ENCODE results near the gene SULT4A1.

The SULT4A1 gene

DNA sequence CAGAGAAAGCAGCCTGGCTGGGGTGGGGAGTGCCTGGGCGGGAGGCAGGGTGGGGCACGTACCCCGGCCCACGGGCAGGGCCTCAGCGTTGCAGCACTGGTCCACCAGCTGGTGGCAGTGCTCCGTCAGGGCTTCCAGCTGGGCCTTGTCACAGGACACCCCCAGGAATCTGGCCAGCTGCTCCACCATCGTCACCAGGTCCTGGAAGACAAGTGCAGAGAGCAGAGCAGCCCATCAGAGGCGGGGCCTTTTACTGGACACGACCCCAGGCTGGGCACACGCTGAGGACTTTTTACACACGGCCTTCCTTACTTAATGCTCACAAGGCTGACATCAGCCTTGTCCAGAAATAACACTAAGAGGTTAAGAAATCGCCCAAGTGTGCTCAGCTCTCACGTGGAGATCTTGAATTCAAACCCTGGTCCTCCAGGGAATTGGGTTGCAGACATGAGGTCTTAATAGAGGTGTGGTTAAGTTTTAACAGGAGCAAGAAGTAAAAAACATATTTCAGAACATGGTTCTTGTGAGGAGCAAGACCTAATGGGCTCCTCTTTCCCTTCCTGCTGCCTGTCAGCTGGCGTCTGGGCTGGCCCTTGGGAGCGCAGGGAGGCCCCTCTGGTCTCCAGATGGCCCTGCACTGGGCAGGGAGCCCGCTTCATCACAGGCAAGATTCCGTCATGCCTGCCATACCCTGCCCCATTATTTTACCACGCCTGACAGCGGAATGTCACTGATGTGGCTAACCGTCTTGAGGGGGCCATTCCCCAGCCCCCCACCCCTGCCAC is 33.1 kb downstream of the SULT4A1 start:
- no peak for DNase-seq (ENCODE audit: low read depth in 2 of 3, low spot score in 2 of 3)

DNA sequence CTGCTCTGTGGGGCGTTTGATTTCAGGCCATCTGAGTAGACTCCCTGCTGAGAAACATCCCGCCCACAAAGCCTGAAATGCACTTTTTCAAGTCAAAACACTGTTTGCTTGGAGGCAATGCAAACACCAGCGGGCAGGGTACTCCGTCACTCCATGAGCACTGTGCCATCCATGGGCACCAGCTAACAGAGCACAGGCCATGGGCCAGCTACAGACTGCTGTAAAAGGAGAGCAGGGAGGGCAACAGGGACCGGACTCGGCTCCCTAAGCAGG is 33.7 kb downstream of the SULT4A1 start:
- DNase-seq (ENCODE audit: low read depth in 2 of 3, low spot score in 2 of 3) = no peak

DNA sequence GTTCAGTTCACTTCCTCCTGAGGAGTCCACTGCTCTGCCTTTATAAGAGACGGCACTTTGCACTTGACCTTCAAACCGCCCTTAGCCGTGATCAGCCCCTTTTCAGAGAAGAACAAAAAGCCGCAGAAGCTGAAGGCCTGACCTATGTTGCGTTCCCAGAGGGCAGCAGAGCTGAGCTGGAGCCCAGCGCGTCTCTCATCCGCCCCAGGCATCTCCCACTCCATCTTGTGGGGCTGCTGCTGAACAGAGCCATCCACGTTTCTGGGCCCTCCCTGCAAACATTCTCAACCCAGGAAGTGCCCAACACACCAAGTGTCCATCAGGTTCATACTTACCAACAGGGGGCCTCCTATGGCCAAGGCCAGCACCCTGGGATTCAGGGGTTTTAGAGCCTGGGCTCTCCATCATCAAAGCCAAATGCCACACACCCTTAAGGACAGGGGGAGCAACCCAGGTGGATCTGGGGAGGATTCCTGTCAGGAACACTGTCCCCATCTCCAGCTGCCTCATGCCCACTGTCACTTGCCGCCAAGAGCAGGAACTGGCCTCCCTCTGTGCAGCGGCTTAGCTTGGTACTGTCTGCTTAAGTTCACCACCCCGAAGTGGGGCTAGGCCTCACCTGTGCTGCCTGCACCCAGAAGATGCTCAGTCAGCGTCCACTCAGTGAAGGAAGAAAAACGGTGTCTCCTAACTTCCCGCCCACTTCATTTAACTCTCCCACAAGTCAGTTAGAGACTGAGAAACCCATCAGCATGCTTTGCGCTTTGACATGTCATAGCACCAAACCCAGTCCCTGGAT is 34.2 kb downstream of the SULT4A1 start:
- DNase-seq (ENCODE audit: low read depth in 2 of 3, low spot score in 2 of 3) = no peak

DNA sequence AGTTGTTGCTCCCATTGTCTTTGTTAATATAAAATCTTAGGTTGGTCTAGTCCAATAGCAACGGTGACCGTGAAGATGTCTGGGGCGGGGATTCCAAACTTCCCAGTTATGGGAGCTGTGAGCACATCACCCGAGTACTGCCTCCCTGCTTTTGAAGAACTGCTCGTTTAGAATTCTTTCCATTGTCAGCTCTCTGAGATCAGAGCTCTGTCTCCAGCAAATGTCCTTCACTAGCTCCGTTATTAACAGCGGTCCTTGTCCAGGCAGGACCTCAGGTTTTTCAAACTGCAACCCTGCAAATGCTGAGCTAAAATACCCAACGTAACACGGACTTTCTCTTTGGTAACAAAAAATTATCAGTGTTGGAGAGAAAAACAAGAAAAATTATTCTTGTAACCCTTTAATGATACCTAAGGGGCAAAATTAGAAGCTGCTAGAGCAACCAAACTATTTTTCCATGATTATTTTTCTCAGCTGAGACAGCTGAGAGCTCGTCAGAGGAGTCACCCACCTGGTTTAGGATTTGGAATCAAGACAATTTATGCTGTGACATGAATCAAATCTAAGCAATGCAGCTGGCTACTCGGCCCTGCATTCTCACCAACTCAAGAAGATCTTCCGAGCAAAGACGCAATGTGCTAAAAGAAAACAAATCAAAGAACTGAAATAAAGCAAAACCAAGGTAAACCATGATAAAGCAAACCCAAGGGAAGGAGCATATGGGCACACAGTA is 35.1 kb downstream of the SULT4A1 start:
- DNase-seq (ENCODE audit: low read depth in 2 of 3, low spot score in 2 of 3) = no peak

DNA sequence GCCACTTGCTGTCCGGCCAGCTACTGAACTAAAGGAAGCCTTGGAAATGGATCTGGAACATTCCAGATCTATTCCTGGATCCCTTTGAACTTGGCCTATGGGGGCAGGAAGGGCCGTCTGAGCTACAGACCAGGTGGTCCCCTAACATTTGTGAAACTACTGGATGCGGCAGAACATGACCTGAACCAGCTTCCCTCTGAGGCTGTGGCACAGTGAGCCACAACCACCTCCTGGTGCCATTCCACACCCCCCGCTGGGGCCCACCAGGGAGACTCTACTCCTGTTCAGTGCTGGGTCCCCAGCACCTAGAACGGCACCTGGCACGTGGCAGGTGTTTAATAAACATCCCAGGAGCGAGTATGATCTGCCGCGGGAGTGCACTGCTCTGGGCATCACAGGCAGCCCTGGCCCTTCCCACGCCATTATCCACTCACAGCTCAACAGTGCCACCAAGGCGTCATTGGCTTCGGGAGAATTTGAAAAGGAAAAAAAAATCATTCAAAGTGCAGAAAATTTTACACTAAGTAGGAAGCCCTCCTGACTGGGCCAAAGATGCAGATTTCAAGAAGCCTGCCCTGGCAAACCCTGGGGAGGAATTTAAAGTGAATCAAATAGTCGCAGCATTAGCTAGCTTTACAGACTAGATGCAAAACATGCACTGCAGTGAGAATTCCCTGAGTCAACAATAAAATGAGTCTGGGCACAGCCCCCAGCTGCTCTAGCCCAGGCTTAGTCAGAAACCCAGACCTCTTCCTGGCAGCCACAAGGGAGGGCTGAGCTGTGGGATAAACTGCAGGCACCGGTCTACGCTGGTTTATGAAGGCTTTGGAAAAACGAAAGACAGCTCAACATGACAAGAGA is 35.9 kb downstream of the SULT4A1 start:
- DNase-seq (ENCODE audit: low read depth in 2 of 3, low spot score in 2 of 3) = no peak

DNA sequence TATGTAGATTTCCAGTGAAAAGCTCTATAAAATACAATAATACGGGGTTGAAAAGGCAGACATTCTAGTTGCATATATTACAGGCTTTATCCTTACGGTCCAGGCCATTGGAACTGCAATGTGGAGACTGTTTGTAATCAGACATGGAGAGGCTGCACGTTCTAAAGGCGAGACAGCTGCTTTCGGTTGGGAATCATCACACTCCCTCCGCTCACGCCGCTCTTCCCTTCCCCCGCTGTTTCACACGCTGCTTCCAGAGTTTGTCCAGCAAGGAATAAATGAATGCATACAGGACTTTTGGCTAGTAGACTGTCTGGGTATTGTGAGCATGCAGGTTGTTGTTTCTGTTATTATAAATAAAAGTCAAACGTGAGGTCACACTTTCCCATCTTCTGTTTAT is 36.7 kb downstream of the SULT4A1 start:
- DNase-seq (ENCODE audit: low read depth in 2 of 3, low spot score in 2 of 3) = no peak

DNA sequence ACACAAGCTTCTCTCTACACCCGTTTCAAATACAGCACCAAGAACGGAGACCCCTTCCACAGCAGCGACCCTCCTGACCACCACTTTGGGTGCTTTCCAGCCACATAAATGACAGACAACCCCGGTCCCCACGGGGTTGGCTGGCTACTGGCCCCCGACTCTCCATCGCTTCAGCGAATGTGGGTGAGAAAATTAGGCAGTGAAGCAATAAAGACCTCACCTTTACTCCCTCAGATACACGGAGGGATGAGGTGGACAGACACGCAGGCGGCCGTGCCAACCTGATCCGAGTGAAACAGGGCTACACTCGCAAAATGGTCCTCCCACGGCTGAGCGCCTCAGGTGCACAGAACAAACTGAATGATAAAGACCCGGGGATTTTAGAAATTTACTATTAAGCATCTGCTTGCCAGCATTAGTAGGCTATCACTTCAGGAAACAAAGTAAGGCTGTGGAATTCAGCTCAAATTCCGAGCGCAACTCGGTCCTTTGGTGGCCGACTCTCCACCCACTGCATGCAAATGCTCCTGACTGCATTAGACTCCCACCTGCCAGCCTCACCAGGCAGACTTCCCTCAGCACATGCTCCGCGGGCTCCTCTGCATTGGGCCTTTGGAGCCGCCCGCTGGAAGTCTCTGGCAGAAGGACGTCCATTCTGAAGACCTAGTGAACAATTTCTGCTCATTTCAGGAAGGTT is 37.4 kb downstream of the SULT4A1 start:
- no peak for DNase-seq (ENCODE audit: low read depth in 2 of 3, low spot score in 2 of 3)

DNA sequence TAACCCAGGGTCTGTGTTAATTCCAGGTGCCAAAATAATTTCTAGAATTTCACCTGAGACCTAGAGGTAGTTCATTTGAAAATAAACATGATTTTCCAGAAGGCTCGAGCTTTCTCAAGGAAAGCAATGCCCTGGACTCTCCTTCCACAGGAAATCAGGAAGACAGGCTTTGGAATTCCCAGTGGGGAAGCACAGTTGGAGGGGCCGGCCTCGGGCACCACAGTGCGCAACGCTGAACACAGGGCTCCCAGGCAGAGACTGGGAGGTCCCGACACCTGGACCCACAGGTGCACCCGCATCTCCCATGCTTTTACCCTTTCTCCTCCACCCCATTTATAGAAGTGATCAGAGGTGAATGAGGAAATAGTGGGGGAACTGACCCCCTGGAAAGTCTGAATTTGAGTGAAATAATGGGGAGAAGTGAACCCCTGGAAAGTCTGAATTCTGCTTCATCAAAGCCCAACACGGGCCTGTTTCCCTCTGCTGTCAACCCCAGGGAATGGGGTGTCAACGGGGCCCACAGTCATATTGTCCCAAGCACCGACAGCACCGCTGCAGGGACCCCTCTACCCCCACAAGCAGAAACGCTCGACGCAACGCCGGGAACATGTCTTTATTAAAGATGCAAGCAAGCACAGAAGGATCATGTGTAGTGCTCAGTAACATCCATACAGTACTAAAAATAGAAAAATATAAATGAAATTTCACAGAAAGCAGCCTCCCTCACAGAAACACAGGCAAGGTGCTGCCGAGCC is 38.2 kb downstream of the SULT4A1 start:
- DNase-seq (ENCODE audit: low read depth in 2 of 3, low spot score in 2 of 3) = no peak

DNA sequence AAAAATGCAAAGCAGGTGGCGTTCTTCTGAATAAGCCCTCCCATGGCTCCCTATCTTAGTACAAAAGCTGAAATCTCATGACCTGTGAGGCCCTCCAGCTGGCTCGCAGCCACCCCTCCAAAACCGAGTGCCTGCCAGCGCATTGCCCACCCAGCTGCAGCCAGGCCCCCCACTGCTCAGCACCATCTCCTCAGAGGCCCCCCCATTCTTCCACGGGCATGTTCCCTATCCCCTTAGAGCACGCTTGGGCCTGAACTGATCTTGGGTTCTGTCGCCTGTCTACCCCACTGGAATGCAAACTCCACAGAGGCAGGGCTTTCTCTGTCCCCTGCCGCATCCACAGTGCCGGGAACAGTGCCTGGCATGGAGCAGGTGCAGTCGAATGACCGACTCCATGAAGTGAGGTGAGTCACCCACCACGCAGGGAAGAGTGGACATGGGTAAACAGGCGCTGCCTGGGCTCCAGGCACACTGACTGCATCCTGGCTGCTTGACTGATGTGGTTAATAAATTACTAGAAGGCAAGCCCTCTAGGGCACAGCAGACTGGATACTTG is 38.9 kb downstream of the SULT4A1 start:
- no peak for DNase-seq (ENCODE audit: low read depth in 2 of 3, low spot score in 2 of 3)

DNA sequence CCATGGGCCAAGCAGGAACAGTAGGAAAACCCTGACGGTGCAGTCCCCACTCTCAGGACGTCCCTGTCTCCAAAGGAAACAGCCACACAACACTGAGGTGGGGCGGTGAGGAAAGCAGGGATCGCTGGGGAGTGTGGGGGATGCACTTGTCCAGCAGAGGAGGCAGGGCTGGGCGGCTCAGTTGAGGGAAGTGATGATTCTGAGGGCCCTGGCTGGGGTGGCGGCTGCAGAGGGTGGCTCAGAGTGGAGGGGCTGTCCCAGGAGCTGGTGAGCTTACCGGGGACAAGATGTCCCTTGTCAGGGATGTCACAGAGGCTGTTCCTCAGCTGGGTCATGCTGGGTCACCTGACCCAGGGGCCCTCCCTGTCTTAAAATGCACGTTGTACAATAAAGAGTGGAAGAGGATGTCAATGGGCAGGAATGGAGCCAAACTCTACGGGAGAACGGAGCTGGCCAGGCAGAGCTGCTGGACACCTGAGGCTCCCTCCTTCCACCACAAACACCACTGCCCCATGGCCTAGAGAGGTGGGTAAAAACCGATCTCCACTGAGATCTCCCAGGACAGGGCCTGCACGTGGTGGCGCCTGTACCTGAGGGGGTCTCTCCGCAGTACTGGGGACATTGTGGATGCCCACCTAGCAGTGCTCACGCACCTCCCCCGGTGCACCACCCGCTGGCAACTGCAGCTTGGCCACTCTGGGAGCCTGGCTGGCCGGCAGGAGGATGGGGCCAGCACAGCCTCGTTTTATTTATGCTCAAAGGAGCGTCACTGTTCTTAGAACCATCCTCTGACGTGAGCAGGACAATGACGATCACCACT is 40.5 kb downstream of the SULT4A1 start:
- no peak for DNase-seq (ENCODE audit: low read depth in 2 of 3, low spot score in 2 of 3)

DNA sequence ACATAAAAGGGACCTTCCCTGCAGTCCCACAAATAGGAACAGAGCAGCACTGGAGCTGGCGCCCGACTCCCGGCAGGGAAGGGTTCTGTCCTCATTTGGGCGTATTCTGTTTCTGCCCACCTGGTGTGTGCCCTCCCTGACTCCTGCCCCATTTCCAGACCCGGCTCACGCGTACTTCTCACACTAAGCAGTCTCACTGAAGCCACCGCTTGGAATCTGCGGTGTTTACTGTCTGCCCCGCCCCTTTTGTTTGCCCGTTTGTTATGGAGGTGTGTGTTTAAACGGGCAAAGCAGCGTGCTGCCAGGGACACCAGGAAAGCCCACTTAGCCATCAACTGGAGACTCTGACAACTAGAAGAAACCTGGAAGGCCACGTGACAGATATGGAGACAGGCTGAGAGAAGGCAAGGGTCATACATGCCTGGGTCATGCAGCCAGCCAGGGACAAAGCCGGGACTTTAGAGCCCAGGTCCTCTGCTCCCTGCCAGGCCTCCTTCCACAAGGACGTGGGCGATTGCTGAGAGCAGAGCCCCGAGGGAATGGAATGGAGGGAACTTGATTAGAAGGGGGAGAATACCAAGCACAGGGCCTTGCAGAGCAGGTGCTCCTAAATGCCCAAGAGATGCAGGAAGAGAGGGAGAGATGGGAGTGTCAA is 41.5 kb downstream of the SULT4A1 start:
- no peak for DNase-seq (ENCODE audit: low read depth in 2 of 3, low spot score in 2 of 3)

DNA sequence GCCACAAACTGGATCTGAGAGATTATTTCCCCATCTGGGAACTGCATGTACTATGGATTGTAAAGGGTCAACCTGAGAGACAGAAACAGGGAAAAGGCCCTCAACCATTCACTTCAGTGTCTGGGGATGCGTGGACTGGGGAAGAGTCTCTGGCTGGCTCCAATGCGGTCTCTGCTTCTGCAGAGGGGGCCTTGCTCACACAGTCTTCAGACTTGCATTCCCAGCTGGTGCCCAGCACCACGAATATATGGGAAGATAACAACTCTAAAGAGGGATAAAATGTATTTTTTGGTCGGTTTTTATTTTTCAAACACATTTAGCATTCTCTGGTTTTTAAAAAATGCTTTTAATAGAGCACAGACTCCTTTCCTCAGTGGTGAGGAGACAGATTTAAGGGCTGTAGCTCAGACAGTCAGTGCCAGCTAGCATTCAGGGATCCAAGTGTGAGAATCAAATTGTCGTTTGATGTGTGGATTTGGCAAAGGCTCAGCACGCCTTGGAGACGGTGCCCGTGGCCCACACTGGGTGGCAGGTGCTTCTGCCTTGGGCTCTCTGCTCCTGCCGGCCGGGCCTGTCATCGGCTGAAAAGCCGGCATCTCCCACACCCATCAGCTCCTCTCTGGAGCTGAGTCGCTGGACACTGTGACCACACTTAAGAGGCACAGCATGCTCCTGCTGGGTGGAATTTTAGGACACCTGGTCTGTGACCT is 42.2 kb downstream of the SULT4A1 start:
- DNase-seq (ENCODE audit: low read depth in 2 of 3, low spot score in 2 of 3) = no peak

DNA sequence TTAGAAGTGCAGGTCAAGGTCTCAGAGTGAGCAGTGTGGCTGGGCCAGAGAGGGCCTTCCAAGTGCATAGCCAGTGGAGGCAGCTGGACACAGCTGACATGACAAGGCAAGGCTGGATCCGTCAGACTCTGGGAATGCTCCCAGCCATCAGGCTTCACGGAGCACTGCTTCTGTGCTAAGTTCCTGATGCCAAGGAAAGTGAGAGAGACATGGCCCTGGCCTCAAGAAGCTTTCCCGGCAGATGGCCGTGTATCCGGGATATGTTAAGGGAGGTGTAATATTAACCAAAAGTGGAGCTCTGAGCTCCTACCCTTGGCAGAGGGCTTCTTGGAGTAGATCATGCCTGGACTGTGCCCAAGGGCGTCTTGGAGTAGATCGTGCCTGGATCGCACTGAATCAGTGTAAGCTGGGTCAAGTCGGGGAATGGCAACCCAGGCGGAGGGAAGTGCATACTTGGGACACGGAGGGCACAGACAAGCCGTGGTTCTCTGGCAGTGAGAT is 42.8 kb downstream of the SULT4A1 start:
- no peak for DNase-seq (ENCODE audit: low read depth in 2 of 3, low spot score in 2 of 3)

DNA sequence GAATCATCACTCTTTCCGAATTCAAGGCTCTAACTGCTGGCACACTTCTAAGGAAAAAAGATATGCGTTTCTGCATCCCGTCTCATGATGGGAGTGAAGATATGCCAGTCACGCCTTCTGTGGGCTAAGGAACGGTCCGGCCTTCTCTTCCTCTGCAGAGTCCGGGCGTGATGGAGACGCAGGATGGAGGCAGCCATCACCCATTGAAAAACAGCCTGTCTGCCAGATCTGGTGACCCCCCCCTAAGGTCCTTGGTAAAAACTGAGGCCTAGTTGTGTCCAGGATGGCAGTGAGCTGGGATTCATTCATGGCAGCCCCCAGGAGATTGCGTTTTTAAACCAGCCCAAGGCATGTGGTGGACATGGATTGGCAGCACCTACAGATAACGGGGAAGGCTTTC is 43.3 kb downstream of the SULT4A1 start:
- no peak for DNase-seq (ENCODE audit: low read depth in 2 of 3, low spot score in 2 of 3)

DNA sequence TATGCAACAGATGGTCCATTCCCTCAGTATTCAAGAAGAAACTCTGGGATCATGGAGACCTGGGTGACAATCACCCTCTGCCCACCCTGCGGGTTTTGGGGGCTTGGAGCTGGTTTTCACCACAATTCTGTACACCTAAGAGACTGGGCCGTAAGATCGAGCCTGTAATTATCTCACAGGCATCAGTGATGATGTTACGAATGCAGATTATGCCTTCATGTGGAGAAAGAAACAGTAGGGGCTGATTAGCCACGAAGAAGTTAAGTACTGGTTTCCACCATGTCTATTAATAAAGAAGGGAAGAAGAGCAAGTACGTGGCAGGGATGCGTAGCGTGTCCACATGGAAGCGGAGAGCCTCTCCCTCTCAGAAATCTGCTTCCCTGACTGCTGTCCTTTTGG is 44.9 kb downstream of the SULT4A1 start:
- DNase-seq (ENCODE audit: low read depth in 2 of 3, low spot score in 2 of 3) = no peak

DNA sequence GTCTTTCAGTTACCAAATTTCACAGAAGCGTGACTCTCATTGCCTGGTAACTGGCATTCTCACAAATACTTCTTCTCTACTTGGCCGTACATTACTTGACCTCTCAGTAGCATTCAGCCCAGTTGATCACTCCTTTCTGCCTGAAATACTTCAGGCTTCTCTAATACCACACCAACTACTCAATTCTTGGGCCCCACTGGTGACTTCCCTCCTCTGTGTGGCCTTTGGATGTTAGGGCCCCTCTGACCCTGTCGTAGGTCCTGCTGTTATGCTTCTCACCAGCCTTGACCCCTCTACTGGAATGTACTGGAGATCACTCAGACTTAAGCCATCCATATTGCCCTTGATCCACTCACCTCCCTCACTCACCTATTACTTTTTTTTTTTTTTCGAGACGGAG is 48.0 kb downstream of the SULT4A1 start:
- DNase-seq (ENCODE audit: low read depth in 2 of 3, low spot score in 2 of 3) = no peak

DNA sequence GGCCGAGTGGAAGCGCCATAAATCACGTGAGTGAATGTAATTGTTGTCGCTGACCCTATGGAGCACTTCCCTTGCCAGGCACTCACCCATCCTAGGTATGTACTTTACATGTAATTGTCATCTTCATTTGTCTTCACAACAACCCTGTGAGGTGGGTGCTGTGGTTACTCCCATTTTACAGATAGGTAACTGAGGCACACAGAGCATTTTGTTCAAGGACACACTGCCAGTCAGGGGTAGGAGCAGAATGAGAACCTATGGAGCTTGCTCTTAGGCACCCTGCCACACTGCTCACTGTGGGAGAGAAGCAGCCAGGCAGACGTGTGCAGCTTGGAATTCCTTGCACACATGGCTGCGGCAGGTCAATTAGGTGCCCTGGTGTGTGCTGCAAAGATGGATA is 49.4 kb downstream of the SULT4A1 start:
- no peak for DNase-seq (ENCODE audit: low read depth in 2 of 3, low spot score in 2 of 3)
